Frontal cortex (tissue), 4 donors: Measurements from ENCODE around the gene TGFB2. TPM values are rescaled to one million over a fixed set of nuclear protein-coding genes. Genes with fewer than 3 reads are reported as not detected.

ENCODE experiments used
- DNase-seq, 2 donors: peaks; one replicate each; pipeline ENCODE4 v3.0.0; 2012; ENCODE audit warnings: low spot score in 2 of 2
- FAIRE-seq: peaks from 2 replicates; lab custom pipeline; 2012; peaks lifted over from hg19 to GRCh38; lab: Jason Lieb, UNC
- small RNA-seq: library from RNA; depleted of rRNA; stranded (forward); fragments of <200 nt; gene quantifications from one replicate; pipeline ENCODE3, GENCODE V24; 2014
- total RNA-seq: library from RNA; depleted of rRNA; stranded (reverse); fragments of >200 nt; gene quantifications from one replicate; pipeline ENCODE4 v1.2.3, GENCODE V29; 2014
- donor health status: control.
- donor health status: control.
- donor health status: control.

Gene TGFB2
- total RNA-seq, 1 donor from 2014 or later, result 19.6 TPM

DNA sequence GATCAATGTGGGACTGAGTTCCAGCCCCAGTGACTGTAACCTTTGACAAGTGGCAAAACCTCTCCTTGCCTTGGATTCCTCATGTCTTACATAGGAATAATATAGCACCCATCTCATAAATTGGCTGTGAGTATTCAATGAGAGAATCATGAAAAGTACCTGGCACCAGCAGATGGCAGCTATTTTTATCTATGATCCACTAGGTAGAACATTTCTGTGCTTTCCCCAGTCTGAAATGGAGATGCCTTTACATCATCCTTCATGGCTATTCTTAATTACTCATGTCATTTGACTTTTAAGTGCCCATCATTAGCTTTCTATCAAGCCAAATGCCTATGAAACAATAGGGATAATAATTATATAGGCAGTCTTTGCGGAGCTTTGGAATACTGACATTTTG lies 130.1 kb downstream of the TGFB2 start:
- FAIRE-seq, result no peak
- no peak for DNase-seq

DNA sequence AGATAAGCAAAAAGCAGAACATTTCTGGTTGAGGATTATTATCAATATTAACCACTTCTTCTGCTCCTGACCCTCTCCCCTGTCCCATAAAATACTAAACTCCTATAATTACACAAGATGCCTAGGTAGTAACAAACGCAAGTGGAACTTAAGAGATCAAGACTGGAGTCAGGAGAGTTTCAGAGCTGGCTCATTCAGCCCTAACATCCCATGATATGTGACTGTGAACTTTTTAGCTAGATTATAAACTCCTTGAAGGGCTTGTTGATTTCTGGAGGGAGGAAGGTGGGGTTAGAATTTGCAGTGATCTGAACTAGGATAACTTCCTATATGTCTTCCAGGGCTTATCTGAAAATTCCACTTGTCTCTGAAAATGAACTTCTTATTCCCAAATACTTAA lies 130.6 kb downstream of the TGFB2 start:
- FAIRE-seq (no peak), DNase-seq (no peak)

DNA sequence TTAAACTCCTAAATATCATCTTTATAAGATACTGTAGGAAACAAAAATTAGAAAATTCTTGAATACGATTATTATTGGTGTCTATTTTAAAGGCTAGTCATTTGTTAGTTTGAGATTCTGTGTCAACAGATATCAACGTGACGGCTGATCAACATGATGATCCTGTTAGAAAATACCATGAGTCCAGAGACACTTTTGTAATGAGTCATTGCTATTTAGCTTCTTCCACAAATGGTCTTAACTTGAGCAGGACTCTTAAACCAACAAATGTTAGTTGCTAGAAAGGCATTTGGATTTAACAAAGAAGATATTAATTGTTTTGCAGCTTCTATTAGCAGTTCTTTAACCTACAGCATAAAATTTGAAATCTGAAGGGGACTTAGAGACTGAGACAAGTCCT lies 131.2 kb downstream of the TGFB2 start:
- no peak for FAIRE-seq
- DNase-seq, result no peak

DNA sequence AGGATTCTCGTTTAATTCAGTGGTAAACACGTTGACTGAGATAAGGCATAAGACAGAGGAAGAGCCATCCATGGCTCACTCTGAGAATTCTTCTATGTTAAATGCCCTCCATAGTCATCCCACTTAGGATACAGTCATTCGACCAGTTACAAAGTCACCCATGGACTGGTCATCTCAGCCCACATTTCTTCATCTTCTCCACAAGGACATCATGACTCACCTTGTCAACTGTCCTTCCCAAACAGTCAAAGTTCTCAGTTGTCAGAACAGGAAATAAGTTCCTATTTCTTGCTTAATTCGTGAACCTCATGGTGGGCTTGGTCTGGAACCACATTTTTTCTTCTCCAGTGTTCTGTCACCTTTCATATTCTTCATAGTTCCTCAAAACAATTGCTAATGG lies 133.2 kb downstream of the TGFB2 start:
- FAIRE-seq, result no peak
- DNase-seq, result no peak

DNA sequence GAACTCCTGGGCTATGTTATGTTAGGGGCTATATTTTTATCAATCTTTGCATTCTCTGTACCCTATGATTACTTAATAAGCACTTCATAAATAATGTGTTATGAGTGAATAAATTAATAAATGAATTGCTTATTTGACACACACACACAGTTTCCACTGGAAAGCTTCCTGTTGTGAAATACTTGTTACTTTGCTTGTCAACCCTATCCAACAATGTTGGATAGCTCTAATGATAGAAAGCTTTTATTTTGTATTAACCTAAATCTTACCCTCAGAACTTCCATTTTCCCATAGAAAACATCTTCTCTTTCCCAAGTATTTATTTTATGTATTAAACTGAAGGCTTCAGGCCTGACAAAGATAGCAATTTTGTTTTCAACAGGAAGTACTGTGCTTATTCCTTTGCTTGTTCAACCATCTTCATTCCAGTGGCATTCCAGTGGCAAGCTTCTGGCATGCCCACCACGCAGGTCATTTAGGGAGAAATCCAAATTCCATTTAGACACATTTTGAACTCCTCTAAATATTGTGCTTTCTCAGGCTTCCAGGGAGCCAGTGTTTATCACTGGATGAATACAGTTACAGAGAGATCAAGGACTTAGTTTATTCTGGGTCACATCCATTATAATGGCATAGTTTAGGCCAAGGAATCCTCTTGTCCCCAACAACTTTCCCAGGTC lies 134.4 kb downstream of the TGFB2 start:
- FAIRE-seq (no peak), DNase-seq (no peak)

DNA sequence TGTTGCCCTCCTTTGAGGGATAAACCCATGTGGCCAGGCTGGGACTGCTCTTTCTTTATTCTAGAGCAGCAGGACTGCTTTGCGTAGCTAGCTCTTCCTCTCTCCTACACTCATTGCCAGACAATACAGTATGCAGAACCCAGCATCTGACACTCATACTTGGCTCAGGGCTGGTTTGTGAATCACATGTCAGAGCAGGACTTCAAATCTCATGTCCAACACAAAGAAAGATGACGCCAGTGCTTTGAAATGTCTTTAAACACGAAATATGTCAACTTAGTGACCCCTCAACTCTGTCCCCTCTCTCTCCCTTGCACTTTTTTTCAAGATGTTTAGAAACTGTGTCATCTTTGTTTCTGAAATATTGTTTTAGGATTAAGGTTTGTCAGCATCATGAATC lies 135.0 kb downstream of the TGFB2 start:
- DNase-seq, result no peak
- FAIRE-seq, result no peak

DNA sequence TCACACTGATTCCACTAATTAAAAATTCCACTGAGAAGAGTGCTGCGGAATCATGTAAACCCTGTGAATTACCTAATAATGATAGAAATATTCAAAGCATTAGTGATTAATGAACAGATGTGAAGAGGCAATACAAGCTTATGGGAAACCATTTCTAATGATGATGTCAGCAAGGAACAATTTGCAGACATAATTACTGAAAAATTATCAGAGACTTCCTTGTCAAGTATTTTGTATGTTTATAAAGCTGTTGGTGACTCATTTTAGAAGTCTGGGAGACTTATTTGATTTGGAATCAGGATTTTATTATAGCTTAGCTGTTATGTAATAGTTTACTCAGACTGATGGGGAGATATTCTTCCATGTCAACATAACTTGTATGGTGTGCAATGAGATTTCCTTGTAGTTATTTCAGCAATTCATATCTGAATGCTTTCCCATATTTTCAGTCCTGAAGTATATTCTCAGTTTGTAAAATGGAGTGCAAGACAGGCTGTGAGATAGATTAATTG lies 135.5 kb downstream of the TGFB2 start:
- FAIRE-seq, result no peak

DNA sequence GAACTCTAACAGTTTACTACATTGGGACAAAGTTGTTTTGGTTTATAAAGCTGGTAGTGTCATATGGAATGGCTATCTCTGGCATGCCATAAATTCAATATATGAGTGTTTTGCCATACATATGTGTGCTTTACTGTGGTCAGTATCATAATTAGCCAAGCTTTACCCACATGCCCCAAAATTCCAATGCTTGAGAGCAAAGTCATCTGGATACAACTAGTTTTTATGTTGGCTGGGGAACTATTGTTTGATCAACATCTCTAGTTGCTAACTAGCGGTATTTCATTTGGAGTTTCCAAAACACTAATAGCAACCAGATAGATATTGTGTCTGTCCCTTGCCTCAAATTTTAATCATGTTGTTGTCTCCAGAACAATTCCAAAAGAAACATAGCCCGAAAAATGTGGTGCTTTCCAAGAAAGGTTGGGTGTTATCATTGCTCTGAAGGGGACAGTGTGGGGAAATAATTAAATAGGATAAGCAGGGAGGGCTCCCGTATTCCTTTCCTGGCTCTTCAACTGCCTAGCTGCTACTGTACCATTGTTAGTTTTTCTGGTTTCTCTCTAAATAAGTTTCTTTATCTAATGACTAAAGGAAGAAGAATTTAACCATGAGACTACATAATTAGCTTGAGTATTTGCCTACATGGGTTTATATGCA lies 136.1 kb downstream of the TGFB2 start:
- DNase-seq (no peak), FAIRE-seq (no peak)

More for the DNA sequence above, 135.5 kb downstream of the TGFB2 start:
- no peak for DNase-seq

DNA sequence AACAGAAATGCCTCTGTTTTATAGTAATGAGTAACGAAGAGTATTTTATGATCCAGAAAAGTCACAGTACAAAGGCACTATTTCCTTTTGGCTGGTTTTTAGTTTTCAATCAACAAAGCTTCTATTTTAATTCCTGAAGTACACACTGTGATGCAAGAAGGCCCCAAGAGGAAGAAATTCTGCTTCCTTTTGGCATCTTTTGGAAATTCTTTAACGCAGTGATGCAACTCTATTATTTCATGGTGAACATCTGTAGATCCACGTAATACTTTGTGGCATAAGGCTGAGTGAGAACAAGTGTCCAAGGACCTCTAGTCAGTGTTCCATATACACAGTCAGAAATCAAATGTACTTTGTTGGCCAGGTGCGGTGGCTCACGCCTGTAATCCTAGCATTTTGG lies 137.5 kb downstream of the TGFB2 start:
- FAIRE-seq, result no peak
- DNase-seq, result no peak

DNA sequence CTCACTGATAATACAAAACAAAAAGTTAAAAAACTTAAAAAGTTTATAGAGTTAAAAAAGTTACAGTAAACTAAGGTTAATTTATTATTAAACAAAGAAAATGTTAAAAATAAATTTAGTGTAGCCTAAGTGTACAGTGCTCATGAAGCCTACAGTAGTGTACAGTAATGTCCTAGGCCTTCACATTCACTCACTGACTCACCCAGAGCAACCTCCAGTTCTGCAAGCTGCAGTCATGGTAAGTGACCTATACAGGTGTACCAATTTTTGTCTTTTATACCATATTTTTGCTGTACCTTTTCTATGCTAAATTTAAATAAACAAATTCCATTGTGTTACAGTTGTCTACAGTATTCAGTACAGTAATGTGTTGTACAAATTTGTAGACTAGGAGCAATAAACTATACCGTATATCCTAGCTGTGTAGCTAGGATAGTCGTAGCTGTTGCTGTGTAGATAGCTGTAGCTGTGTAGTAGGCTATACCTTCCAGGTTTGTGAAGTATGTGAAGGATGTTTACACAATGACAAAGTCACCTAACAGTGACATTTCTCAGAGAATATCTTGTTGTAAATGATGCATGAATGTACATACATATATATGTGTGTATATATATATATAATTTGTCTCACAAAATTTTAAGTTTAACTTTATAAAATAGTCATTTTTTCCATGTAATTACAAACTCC lies 140.2 kb downstream of the TGFB2 start:
- no peak for FAIRE-seq

DNA sequence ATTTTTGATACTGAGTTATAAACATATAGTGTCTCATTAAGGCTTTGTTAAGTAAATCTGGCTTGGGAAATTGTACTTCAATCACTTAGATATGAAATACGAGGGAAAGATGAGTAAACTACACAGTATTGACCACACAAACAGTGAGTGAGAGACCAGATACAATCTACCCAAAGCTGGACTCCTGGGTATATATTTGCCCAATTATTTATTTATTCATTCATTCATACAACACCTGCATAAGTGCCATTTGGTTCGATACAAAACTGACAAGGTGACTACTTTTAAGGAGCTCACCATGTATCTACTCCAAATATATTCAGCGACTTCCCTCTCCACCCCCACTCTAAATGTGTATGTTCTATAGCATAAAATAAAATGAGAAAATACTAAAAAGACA lies 143.4 kb downstream of the TGFB2 start:
- FAIRE-seq, result no peak
- DNase-seq, result no peak

More for the DNA sequence above, 140.2 kb downstream of the TGFB2 start:
- DNase-seq, result no peak

DNA sequence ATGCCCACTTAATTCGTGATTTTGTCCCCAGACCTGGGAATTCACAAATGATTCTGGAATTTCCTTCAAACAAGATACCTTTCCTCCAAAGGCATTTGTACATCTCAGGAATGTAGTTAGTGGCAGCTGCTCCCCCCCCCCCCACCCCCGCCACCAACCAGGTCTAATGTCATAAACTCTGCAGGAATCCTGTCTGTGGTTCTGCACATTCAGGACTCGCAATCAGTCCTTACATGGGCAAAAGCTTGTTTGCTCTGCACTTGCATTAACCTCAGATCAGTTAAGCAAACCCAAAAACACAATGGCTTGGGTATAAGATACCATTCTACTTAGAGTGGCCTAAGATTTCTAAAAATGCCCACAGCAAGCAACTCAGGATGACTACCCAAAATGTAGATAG lies 143.8 kb downstream of the TGFB2 start:
- no peak for FAIRE-seq
- no peak for DNase-seq

DNA sequence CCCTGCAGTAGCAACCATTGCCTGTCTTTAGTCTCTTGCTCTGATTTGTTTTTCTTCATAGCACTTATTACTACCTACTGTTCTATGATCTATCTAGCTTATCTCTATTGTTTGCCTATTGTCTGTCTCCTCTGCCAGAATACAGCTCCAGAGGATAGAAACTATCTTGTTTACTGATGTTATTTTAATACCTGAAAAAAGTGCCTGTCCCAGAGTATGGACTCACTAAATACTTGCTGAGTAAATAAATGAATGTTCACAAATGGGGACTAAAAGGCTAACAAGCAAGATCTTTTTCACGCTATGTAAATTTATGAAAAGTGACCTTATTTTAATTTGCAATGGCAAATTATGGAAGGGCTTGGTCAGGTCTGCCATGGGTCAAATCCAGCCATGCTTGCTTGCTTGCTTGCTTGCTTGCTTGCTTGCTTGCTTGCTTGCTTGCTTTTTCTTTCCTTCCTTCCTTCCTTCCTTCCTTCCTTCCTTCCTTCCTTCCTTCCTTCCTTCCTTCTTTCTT lies 145.3 kb downstream of the TGFB2 start:
- DNase-seq (no peak), FAIRE-seq (no peak)

DNA sequence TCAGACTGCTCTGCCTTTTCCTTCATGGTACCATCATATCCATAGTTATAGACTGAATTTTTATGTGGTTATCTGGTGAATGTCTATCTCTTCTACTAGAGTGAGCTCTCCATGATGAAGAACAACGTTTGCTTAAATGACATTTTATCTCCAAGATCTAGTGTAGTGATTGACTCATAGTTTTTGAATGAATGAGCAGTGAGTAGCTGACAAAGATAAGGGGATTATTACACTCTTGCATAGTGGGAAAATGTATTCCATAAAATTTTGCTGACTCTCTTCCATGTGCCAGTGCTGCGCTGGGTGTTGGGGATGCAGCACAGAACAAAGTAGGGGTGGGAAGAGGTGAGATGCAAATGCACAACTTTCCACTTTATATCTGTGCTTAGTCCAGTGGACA lies 147.7 kb downstream of the TGFB2 start:
- no peak for FAIRE-seq

DNA sequence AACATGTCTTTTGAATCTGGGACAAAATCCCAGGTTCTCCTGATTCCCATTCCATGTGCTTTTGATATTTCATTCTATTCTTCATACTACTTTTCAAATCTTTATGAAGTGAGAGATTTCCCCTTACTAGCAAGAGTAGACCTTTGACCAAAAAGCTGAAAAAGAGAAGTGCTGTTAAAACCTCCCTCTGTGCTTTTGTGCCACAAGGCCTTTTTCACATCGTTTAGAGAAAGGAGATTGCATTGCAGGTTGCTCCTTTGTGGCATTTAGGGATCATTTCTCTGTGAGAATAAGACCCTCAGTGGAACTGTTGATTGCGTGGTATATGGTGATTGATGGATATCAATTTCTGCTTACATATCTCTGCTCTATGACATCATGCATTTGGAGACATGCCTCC lies 148.8 kb downstream of the TGFB2 start:
- FAIRE-seq, result no peak
- DNase-seq, result no peak

More for the DNA sequence above, 147.7 kb downstream of the TGFB2 start:
- no peak for DNase-seq

Small RNA genes lying within 50 kb of the gene (small RNA-seq; reads per million reads assigned to genes)
- not detected for gene AC096638.1

Other genes with a start within 250 kb of the TGFB2 start
- gene RRP15, start 60.0 kb upstream of the TGFB2 start, total RNA-seq, result 21.6 TPM